ENCODE measurements around the gene MICAL2. TPM values are rescaled to one million over a fixed set of nuclear protein-coding genes. Genes with fewer than 3 reads are reported as not detected.
"Not testable (repeated sequence)": the region's sequence is repeated elsewhere in the genome, so short reads cannot be mapped to it uniquely, and the experiment has no call there.

Gene MICAL2
- total RNA-seq, 2 donors from 2014 or later: 194 TPM

DNA sequence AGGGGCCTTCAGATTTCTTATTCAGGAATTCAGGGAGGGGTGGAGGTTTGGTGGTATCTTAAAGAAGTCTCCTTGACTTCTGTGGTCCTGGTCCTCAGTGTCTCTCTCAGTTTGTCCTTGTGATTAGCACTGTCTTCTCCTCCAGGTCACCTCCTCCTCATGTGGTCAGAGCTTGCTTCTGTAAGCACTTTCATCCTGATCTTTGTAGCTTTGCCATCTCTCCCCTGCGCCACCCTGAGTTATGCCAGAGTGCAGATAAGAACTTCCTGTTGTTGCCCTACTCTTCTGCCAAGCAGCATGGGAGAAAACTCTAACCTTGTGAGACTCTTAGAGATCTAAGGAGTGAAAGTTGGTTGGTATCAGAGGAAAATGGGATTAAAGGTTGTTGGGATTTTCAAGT, 30.9 kb downstream of the MICAL2 start:
- intact Hi-C loops (cut with DNase I): no loop called here
- H3K27ac ChIP-seq: peak overlapping the region; percentile 80
- H3K27me3 ChIP-seq: no peaks in the 10 kb centered on the region
- H3K9me3 ChIP-seq: no peaks in the 10 kb centered on the region
- H3K4me3 ChIP-seq: no peak overlapping the region
- no peak for DNase-seq
- no peaks in the 10 kb centered on the region for H3K36me3 ChIP-seq
- H3K9ac ChIP-seq (ENCODE audit: low read depth in 2 of 2, low read length in 2 of 2): no peak overlapping the region
- H3K4me1 ChIP-seq: peaks cover 24% of the 10 kb centered on the region
- TF ChIP-seq, protein P1, sequence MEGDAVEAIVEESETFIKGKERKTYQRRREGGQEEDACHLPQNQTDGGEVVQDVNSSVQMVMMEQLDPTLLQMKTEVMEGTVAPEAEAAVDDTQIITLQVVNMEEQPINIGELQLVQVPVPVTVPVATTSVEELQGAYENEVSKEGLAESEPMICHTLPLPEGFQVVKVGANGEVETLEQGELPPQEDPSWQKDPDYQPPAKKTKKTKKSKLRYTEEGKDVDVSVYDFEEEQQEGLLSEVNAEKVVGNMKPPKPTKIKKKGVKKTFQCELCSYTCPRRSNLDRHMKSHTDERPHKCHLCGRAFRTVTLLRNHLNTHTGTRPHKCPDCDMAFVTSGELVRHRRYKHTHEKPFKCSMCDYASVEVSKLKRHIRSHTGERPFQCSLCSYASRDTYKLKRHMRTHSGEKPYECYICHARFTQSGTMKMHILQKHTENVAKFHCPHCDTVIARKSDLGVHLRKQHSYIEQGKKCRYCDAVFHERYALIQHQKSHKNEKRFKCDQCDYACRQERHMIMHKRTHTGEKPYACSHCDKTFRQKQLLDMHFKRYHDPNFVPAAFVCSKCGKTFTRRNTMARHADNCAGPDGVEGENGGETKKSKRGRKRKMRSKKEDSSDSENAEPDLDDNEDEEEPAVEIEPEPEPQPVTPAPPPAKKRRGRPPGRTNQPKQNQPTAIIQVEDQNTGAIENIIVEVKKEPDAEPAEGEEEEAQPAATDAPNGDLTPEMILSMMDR (IDR thresholded peaks at IDR 0.05): no peak

DNA sequence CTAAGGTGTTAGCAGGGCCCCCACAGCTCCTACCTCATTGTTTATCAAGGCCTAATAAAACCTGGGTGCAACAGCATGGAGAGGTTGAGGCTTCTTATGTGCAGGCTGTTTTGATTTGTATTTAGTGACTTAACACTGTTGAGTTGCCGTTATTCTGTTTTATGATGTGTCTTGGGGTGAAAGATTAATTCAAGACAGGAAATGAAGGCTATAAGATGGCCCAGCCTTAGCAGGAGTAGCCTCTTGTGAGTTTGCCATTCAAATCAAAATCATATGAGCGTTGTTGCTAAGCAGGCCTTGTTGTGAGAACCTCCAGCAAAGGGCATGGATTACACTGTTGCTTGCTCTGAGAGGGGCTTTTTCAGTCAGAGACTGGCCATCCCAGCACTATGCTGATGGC, 31.8 kb downstream of the MICAL2 start:
- H3K9me3 ChIP-seq: no peaks in the 10 kb centered on the region
- no peaks in the 10 kb centered on the region for H3K36me3 ChIP-seq
- no peak overlapping the region for H3K4me3 ChIP-seq
- TF ChIP-seq, protein P1 (IDR thresholded peaks at IDR 0.05): no peak
- intact Hi-C loops (cut with DNase I): no loop called here
- H3K27me3 ChIP-seq: no peaks in the 10 kb centered on the region
- H3K27ac ChIP-seq: peak overlapping the region; percentile 80
- peak overlapping the region in 1 of 2 donors; percentile 53 for H3K9ac ChIP-seq (ENCODE audit: low read depth in 2 of 2, low read length in 2 of 2)
- H3K4me1 ChIP-seq: peaks cover 20% of the 10 kb centered on the region
- DNase-seq: no peak

DNA sequence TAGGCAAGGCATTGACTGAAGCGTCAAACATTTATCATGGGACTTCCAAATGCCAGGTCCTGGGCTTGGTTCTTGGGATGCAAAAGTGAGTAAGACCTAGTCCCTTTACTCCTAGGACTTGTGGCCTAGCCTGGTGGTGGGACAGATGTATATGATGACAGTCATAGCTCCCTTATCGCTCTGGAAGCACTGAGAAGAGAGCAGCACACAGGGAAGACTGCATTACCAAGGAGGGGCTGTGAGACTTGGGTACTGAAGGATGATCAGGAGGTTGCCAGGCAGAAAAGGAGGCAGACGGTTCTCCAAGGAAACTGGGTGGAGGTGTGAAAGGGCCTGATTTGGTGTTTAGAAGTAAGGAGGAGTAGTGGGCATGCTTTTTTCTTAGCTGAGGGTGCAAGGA, 32.5 kb downstream of the MICAL2 start:
- Histone ChIP-seq H3K9me3 (no peaks in the 10 kb centered on the region), H3K4me3 (no peak overlapping the region), H3K27ac (peak overlapping the region; percentile 80), H3K9ac (ENCODE audit: low read depth in 2 of 2, low read length in 2 of 2) (no peak overlapping the region), H3K4me1 (peaks cover 20% of the 10 kb centered on the region), H3K36me3 (no peaks in the 10 kb centered on the region), H3K27me3 (no peaks in the 10 kb centered on the region)
- intact Hi-C loops (cut with DNase I): no loop called here
- DNase-seq: no peak
- TF ChIP-seq, protein P1 (IDR thresholded peaks at IDR 0.05): no peak

DNA sequence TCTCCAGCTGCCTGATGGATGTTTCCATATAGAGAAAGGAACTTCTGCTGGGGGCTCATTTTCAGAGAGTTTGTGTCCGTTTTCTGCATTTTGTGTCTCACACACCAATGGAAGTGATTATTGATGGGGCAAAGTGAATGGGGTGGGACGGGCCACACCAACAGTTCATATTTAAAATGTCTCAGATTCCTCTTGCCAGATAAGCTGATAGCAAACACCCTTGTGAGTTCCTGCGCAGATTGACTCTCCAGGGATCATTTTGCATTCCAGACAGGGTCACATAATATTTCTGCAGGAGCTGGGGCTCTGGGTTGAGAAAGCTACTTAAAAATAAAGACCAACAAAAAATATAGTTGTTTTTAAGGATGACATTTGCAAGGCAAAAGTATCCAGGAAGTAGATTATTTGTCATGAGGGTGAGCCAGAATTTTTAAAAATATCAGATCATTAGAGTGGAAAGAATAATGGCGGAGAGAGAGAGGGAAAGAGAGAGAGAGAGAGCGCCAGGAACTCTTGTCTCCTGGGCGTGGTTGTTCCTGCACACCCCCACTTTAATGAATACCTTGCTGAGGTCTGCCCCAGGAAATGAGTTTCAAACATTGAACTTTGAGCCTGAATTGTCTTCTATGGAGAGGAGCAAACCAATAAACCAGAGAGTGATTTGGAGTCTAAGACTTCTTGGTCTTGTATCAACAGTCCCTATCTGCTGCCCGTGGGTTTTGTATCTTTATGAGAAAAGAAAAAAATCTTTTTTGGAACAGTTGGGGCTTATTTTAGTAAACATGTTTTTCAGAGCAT, 33.3 kb downstream of the MICAL2 start:
- Histone ChIP-seq H3K27ac (peak overlapping the region; percentile 80), H3K27me3 (no peaks in the 10 kb centered on the region), H3K36me3 (no peaks in the 10 kb centered on the region), H3K4me3 (no peak overlapping the region), H3K4me1 (peaks cover 20% of the 10 kb centered on the region), H3K9me3 (no peaks in the 10 kb centered on the region), H3K9ac (ENCODE audit: low read depth in 2 of 2, low read length in 2 of 2) (peak overlapping the region in 1 of 2 donors; percentile 74)
- intact Hi-C loops (cut with DNase I): no loop called here
- TF ChIP-seq, protein P1 (IDR thresholded peaks at IDR 0.05): no peak
- DNase-seq: peak; percentile 70

DNA sequence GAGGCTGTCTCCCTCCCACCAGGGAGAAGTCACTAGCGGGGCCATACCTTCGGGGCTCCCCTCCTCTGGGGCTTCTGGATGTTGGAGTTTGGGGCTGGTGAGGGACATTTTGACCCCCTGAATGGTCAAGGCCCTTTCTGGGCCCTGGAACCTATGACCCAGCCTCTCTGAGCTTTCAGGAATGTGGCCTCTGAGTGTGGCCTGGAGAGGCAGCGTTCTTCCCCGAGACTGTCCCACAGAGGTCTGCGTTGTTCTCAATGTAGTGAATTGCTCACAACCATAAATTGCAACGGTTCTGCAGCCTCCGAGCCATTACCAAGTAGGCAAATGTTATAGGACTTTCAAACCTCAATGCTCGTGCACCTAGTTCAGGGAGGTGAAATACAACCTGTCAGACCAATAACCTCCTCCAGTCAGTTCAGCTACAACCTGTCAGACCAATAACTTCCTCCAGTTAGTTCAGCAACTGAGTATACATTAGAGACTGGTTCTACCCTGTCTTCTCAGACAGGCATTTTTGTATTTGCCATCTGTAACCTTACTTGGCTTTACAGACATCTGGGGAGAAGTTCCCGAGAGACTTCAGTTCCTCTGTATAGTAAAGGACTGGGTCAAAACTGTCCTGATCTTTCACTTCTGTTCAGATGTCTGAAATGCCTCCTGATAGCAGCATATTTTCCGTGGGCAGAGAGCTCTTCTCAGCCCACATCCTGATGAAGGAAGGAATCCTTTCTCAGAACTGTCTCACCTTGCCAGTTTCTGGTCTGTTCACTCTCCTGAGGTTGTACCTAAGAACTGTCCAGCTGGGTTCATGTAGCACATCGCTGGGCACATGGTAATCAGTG, 34.2 kb downstream of the MICAL2 start:
- Histone ChIP-seq H3K36me3 (no peaks in the 10 kb centered on the region), H3K9ac (ENCODE audit: low read depth in 2 of 2, low read length in 2 of 2) (peak overlapping the region; percentile 19 to 74), H3K27me3 (no peaks in the 10 kb centered on the region), H3K9me3 (no peaks in the 10 kb centered on the region), H3K27ac (peak overlapping the region; percentile 80), H3K4me1 (peaks cover 17% of the 10 kb centered on the region), H3K4me3 (no peak overlapping the region)
- intact Hi-C loops (cut with DNase I): no loop called here
- DNase-seq: no peak
- TF ChIP-seq, protein P1 (IDR thresholded peaks at IDR 0.05): no peak

DNA sequence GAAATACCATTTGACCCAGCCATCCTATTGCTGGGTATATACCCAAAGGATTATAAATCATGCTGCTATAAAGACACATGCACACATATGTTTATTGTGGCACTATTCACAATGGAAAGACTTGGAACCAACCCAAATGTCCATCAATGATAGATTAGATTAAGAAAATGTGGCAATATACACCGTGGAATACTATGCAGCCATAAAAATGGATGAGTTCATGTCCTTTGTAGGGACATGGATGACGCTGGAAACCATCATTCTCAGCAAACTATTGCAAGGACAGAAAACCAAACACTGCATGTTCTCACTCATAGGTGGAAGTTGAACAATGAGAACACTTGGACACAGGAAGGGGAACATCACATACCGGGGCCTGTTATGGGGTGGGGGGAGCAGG, 36.3 kb downstream of the MICAL2 start:
- not testable (repeated sequence) for H3K27me3 ChIP-seq

More for the DNA sequence above, 36.3 kb downstream of the MICAL2 start:
- intact Hi-C loops (cut with DNase I); H3K27ac ChIP-seq; H3K9me3 ChIP-seq; H3K36me3 ChIP-seq; H3K9ac ChIP-seq (ENCODE audit: low read depth in 2 of 2, low read length in 2 of 2); DNase-seq; H3K4me3 ChIP-seq: not testable (repeated sequence)
- H3K4me1 ChIP-seq: peaks cover 17% of the 10 kb centered on the region
